Peyer's patch (tissue), 4 donors: ENCODE data around the gene SHD. TPM values are rescaled to one million over a fixed set of nuclear protein-coding genes. Genes with fewer than 3 reads are reported as not detected.

Experiments
- DNase-seq, 3 donors: peaks; one replicate each; pipeline ENCODE4 v3.0.0-alpha.2; 2017 to 2019
- H3K27ac ChIP-seq, 4 donors: fragments of 200-600 bp; sonication (generic); one replicate each; pipeline ENCODE4 v1.5.1; 2016 to 2019
- H3K27me3 ChIP-seq, 2 donors: fragments of 200-600 bp; sonication (generic); one replicate each; pipeline ENCODE4 v1.5.1; 2019
- H3K36me3 ChIP-seq, 3 donors: fragments of 200-600 bp; sonication (generic); one replicate each; pipeline ENCODE4 v1.5.1; 2016 to 2019
- H3K4me1 ChIP-seq, 4 donors: fragments of 200-600 bp; sonication (generic); one replicate each; pipeline ENCODE4 v1.5.1; 2016 to 2019
- H3K4me3 ChIP-seq, 4 donors: fragments of 200-600 bp; sonication (generic); 1 replicate in 3 of 4; 2 replicates in 1 of 4; pipeline ENCODE4 v1.5.1; 2016 to 2019; ENCODE audit warnings: mild to moderate bottlenecking in 1 of 4
- H3K9me3 ChIP-seq, 4 donors: fragments of 200-600 bp; sonication (generic); one replicate each; pipeline ENCODE4 v1.5.1; 2016 to 2019; ENCODE audit warnings: mild to moderate bottlenecking in 1 of 4
- CTCF ChIP-seq, 6 experiments: fragments of 450-650 bp in 4 of 6; fragments of 200-600 bp in 2 of 6; sonication (generic) in 1 of 6; IDR thresholded peaks; one replicate each; pipeline ENCODE4 v1.5.1; 2017 to 2019; ENCODE audit warnings: antibody characterized with exemption in 6 of 6, mild to moderate bottlenecking in 3 of 6, moderate library complexity in 1 of 6
- POLR2A ChIP-seq, 2 donors: fragments of 450-650 bp; IDR thresholded peaks; one replicate each; pipeline ENCODE4 v1.5.1; 2017; ENCODE audit warnings: antibody characterized with exemption in 2 of 2, mild to moderate bottlenecking in 2 of 2, moderate library complexity in 2 of 2
- total RNA-seq, 4 donors: library from RNA; depleted of rRNA; stranded (reverse); fragments of >200 nt; gene quantifications; one replicate each; pipeline ENCODE4 v1.1.0, GENCODE V29; 2016

SHD gene
- total RNA-seq, 4 donors from 2014 or later = 21.3 to 27.7 (median 21.9) TPM; not detected in 1

GRCh38 chr19:4337906-4338440 is 58.9 kb downstream of the SHD start:
- Histone ChIP-seq H3K4me3 (peak overlapping the region; percentile 34 to 61 (median 45)), H3K9me3 (no peaks in the 10 kb centered on the region), H3K4me1 (peaks cover 0 to 27% (median 0%) of the 10 kb centered on the region in 4 donors), H3K27ac (peak overlapping the region; percentile 53 to 91 (median 86)), H3K27me3 (no peaks in the 10 kb centered on the region), H3K36me3 (no peaks in the 10 kb centered on the region)
- TF ChIP-seq POLR2A (IDR thresholded peaks at IDR 0.05) (peak; percentile 33 to 49), CTCF (IDR thresholded peaks at IDR 0.05) (no peak)
- peak in 2 of 3 donors; percentile 74 to 80 for DNase-seq

- no peaks in the 10 kb centered on the region for H3K27me3 ChIP-seq
- TF ChIP-seq CTCF (IDR thresholded peaks at IDR 0.05) = no peak
- TF ChIP-seq POLR2A (IDR thresholded peaks at IDR 0.05) = peak; percentile 41 to 49
- peak within 1 kb of the TSS; percentile 53 to 91 (median 86) for H3K27ac ChIP-seq
- H3K4me1 ChIP-seq = peaks cover 0 to 27% (median under 1%) of the 10 kb centered on the region in 4 donors
- peak in 2 of 3 donors; percentile 81 to 87 for DNase-seq
- peak within 1 kb of the TSS; percentile 34 to 61 (median 45) for H3K4me3 ChIP-seq
- H3K36me3 ChIP-seq = no peaks in the 10 kb centered on the region
- H3K9me3 ChIP-seq = no peaks in the 10 kb centered on the region
Observed at GRCh38 chr19:4338441-4339355, 59.6 kb downstream of the SHD start, which contains the start of gene STAP2. STAP2 (minus strand) TSS chr19:4338827; CDS start chr19:4338753, 74 bp downstream.

Other genes with a start within 250 kb of the SHD start
- gene ZBTB7A, start 212.4 kb upstream of the SHD start, total RNA-seq = 100 to 1,000 TPM in 2 of 4 donors, 10 to 100 TPM in 2; 74.3 to 149 (median 96.1) TPM
- gene MAP2K2, start 155.1 kb upstream of the SHD start, total RNA-seq = 100 to 1,000 TPM; 168 to 283 (median 220) TPM
- gene CREB3L3, start 125.6 kb upstream of the SHD start, total RNA-seq = 100 to 1,000 TPM in 3 of 4 donors, 10 to 100 TPM in 1; 45.4 to 528 (median 270) TPM
- gene SIRT6, start 96.7 kb upstream of the SHD start, total RNA-seq = 100 to 1,000 TPM in 1 of 4 donors, 10 to 100 TPM in 3; 55.3 to 115 (median 84.9) TPM
- gene ANKRD24, start 96.6 kb upstream of the SHD start, total RNA-seq = 1 to 10 TPM in 3 of 4 donors, under 1 TPM in 1; 0.83 to 3.9 (median 1.6) TPM
- gene EBI3, start 49.7 kb upstream of the SHD start, total RNA-seq = 10 to 100 TPM in 1 of 4 donors, 1 to 10 TPM in 2, not detected in 1; 1.4 to 12.4 (median 1.9) TPM
- 10 to 100 TPM in 3 of 4 donors, 1 to 10 TPM in 1; 8.9 to 33.8 (median 24.1) TPM for gene YJU2, start 32.2 kb upstream of the SHD start, total RNA-seq
- 1 to 10 TPM; 2.2 to 6.1 (median 3.8) TPM for gene TMIGD2, start 23.1 kb downstream of the SHD start, total RNA-seq
- gene FSD1, start 25.3 kb downstream of the SHD start, total RNA-seq = 1 to 10 TPM in 3 of 4 donors, not detected in 1; 1.0 to 8.4 (median 1.4) TPM
- 100 to 1,000 TPM in 3 of 4 donors, 10 to 100 TPM in 1; 90.8 to 227 (median 134) TPM for gene STAP2, start 59.6 kb downstream of the SHD start, total RNA-seq
- 10 to 100 TPM in 3 of 4 donors, 1 to 10 TPM in 1; 8.3 to 26.1 (median 20.8) TPM for gene MPND, start 64.3 kb downstream of the SHD start, total RNA-seq
- 100 to 1,000 TPM in 1 of 4 donors, 10 to 100 TPM in 3; 69.3 to 102 (median 73.9) TPM for gene SH3GL1, start 121.3 kb downstream of the SHD start, total RNA-seq
- gene CHAF1A, start 123.4 kb downstream of the SHD start, total RNA-seq = 10 to 100 TPM in 3 of 4 donors, 1 to 10 TPM in 1; 7.5 to 66.8 (median 14.4) TPM
- 100 to 1,000 TPM in 3 of 4 donors, 10 to 100 TPM in 1; 94.9 to 178 (median 163) TPM for gene UBXN6, start 178.5 kb downstream of the SHD start, total RNA-seq
- gene HDGFL2, start 193.0 kb downstream of the SHD start, total RNA-seq = 10 to 100 TPM; 20.5 to 73.4 (median 28.6) TPM
- gene PLIN4, start 239.2 kb downstream of the SHD start, total RNA-seq = 1 to 10 TPM in 3 of 4 donors, under 1 TPM in 1; 0.83 to 5.1 (median 2.3) TPM